Measurements from ENCODE around the gene KATNB1. TPM values are rescaled to one million over a fixed set of nuclear protein-coding genes. Genes with fewer than 3 reads are reported as not detected.

Gene KATNB1
- total and polyA plus RNA-seq, 4 donors: 14.9 to 39.3 (median 20.1) TPM

GRCh38 chr16:57771141-57771785 is 35.7 kb downstream of the KATNB1 start:
- no peak for DNase-seq
- no peak for TF ChIP-seq CTCF (IDR thresholded peaks at IDR 0.05; ENCODE audit: control extremely low read depth, extremely low read depth)
- 94 to 96% methylated on average over 26 of the region's 26 CpGs for WGBS, 2 donors

DNA sequence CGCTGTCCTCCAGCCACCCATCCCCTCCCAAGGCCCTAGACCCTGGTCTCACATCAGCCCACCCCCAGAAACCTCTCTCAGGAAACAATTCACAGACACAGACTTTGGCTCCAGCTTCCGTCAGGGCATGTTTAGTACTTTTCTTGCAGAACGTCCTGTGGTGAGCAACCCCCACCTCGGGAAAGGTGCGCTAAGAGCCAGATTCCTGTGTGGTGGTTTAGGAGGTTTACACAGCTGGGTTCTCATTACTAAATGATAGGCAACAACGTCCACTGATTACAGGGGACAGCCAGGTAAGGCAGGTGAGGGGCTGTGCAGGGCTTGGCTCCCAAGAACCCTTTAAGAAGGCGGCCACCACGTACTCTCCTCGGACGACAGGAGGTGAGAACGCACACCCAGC is 37.4 kb downstream of the KATNB1 start:
- Histone ChIP-seq H3K27me3 (ENCODE audit: control insufficient read depth in 3 of 3, insufficient read depth in 3 of 3, low read length in 2 of 3) (no peaks in the 10 kb centered on the region), H3K27ac (ENCODE audit: low read depth in 1 of 2, low read length in 1 of 2) (no peak overlapping the region), H3K9ac (ENCODE audit: insufficient read depth in 1 of 2, low read length in 2 of 2) (no peak overlapping the region), H3K4me1 (ENCODE audit: control insufficient read depth in 5 of 5, insufficient read depth in 5 of 5, low read length in 5 of 5) (peaks cover 0 to 2% (median 0%) of the 10 kb centered on the region in 5 donors), H3K9me3 (ENCODE audit: control insufficient read depth in 4 of 4, insufficient read depth in 3 of 4, low read length in 3 of 4) (no peaks in the 10 kb centered on the region), H3K4me3 (no peak overlapping the region), H3K36me3 (ENCODE audit: control insufficient read depth in 4 of 4, insufficient read depth in 4 of 4, low read length in 4 of 4) (peaks cover 3 to 37% (median 14%) of the 10 kb centered on the region in 4 donors)
- WGBS, 2 donors: 78 to 84% methylated on average over 11 of the region's 11 CpGs
- no peak for TF ChIP-seq CTCF (IDR thresholded peaks at IDR 0.05; ENCODE audit: control extremely low read depth, extremely low read depth)
- no peak for DNase-seq
- ATAC-seq (ENCODE audit: insufficient read depth, low FRiP score): no peak

More at GRCh38 chr16:57771141-57771785, 35.7 kb downstream of the KATNB1 start:
- Histone ChIP-seq H3K9ac (ENCODE audit: insufficient read depth in 1 of 2, low read length in 2 of 2) (no peak overlapping the region), H3K4me1 (ENCODE audit: control insufficient read depth in 5 of 5, insufficient read depth in 5 of 5, low read length in 5 of 5) (peaks cover 0 to 2% (median 0%) of the 10 kb centered on the region in 5 donors), H3K4me3 (no peak overlapping the region), H3K9me3 (ENCODE audit: control insufficient read depth in 4 of 4, insufficient read depth in 3 of 4, low read length in 3 of 4) (no peaks in the 10 kb centered on the region), H3K36me3 (ENCODE audit: control insufficient read depth in 4 of 4, insufficient read depth in 4 of 4, low read length in 4 of 4) (peaks cover 3 to 46% (median 16%) of the 10 kb centered on the region in 4 donors), H3K27ac (ENCODE audit: low read depth in 1 of 2, low read length in 1 of 2) (no peak overlapping the region), H3K27me3 (ENCODE audit: control insufficient read depth in 3 of 3, insufficient read depth in 3 of 3, low read length in 2 of 3) (no peaks in the 10 kb centered on the region)
- ATAC-seq (ENCODE audit: insufficient read depth, low FRiP score): no peak

GRCh38 chr16:57773655-57774295 is 38.2 kb downstream of the KATNB1 start:
- peaks cover 0 to 2% (median 0%) of the 10 kb centered on the region in 5 donors for H3K4me1 ChIP-seq (ENCODE audit: control insufficient read depth in 5 of 5, insufficient read depth in 5 of 5, low read length in 5 of 5)
- TF ChIP-seq CTCF (IDR thresholded peaks at IDR 0.05; ENCODE audit: control extremely low read depth, extremely low read depth): no peak
- H3K27me3 ChIP-seq (ENCODE audit: control insufficient read depth in 3 of 3, insufficient read depth in 3 of 3, low read length in 2 of 3): no peaks in the 10 kb centered on the region
- no peaks in the 10 kb centered on the region for H3K9me3 ChIP-seq (ENCODE audit: control insufficient read depth in 4 of 4, insufficient read depth in 3 of 4, low read length in 3 of 4)
- H3K4me3 ChIP-seq: no peak overlapping the region
- peaks cover 3 to 37% (median 13%) of the 10 kb centered on the region in 4 donors for H3K36me3 ChIP-seq (ENCODE audit: control insufficient read depth in 4 of 4, insufficient read depth in 4 of 4, low read length in 4 of 4)
- no peak for DNase-seq
- peak overlapping the region in 1 of 2 donors; percentile 27 for H3K27ac ChIP-seq (ENCODE audit: low read depth in 1 of 2, low read length in 1 of 2)
- no peak overlapping the region for H3K9ac ChIP-seq (ENCODE audit: insufficient read depth in 1 of 2, low read length in 2 of 2)
- ATAC-seq (ENCODE audit: insufficient read depth, low FRiP score): no peak
- WGBS, 2 donors: 74% methylated on average over 11 of the region's 11 CpGs

Measured in lung (tissue), 12 donors.